ENCODE measurements around the gene PRDM16.

PRDM16 gene

GRCh38 chr1:3342960-3343359, 274.0 kb downstream of the PRDM16 start:
- no peak for ATAC-seq (ENCODE audit: insufficient read depth, low read depth)
- no peak for DNase-seq
- no peak overlapping the region for H2AFZ ChIP-seq (ENCODE audit: low read depth, low read length)

GRCh38 chr1:3344395-3344794, 275.4 kb downstream of the PRDM16 start:
- Histone ChIP-seq H3K4me1 (ENCODE audit: insufficient read depth, low read length) (no peaks in the 10 kb centered on the region), H3K9me3 (ENCODE audit: insufficient read depth, low read length, severe bottlenecking) (peaks cover 14% of the 10 kb centered on the region), H3K4me3 (ENCODE audit: low read depth in 1 of 2, low read length in 2 of 2) (no peak overlapping the region), H3K27ac (ENCODE audit: low read length) (no peak overlapping the region), H3K4me2 (ENCODE audit: insufficient read depth, low read length) (no peak overlapping the region), H3K27me3 (ENCODE audit: insufficient read depth, low read length, poor library complexity) (no peaks in the 10 kb centered on the region), H3K36me3 (ENCODE audit: insufficient read depth, low read length) (no peaks in the 10 kb centered on the region), H4K20me1 (ENCODE audit: insufficient read depth, low read length) (no peaks in the 10 kb centered on the region), H3K9ac (ENCODE audit: low read depth, low read length) (no peak overlapping the region), H2AFZ (ENCODE audit: low read depth, low read length) (no peak overlapping the region), H3K79me2 (ENCODE audit: insufficient read depth, low read length) (no peaks in the 10 kb centered on the region)
- TF ChIP-seq CTCF (IDR thresholded peaks at IDR 0.05; ENCODE audit: borderline replicate concordance, extremely low read depth, low read length, poor library complexity, severe bottlenecking) (no peak), EZH2 (IDR thresholded peaks at IDR 0.05; ENCODE audit: borderline replicate concordance, low read depth, low read length, severe bottlenecking) (no peak)
- ATAC-seq (ENCODE audit: insufficient read depth, low read depth) (no peak), DNase-seq (no peak)

More at GRCh38 chr1:3342960-3343359, 274.0 kb downstream of the PRDM16 start:
- no peak overlapping the region for H3K4me3 ChIP-seq (ENCODE audit: low read depth in 1 of 2, low read length in 2 of 2)
- H4K20me1 ChIP-seq (ENCODE audit: insufficient read depth, low read length), result no peaks in the 10 kb centered on the region
- H3K36me3 ChIP-seq (ENCODE audit: insufficient read depth, low read length), result no peaks in the 10 kb centered on the region
- no peak overlapping the region for H3K4me2 ChIP-seq (ENCODE audit: insufficient read depth, low read length)
- no peaks in the 10 kb centered on the region for H3K79me2 ChIP-seq (ENCODE audit: insufficient read depth, low read length)
- TF ChIP-seq EZH2 (IDR thresholded peaks at IDR 0.05; ENCODE audit: borderline replicate concordance, low read depth, low read length, severe bottlenecking), result no peak
- no peak for TF ChIP-seq CTCF (IDR thresholded peaks at IDR 0.05; ENCODE audit: borderline replicate concordance, extremely low read depth, low read length, poor library complexity, severe bottlenecking)
- H3K4me1 ChIP-seq (ENCODE audit: insufficient read depth, low read length), result no peaks in the 10 kb centered on the region
- no peaks in the 10 kb centered on the region for H3K27me3 ChIP-seq (ENCODE audit: insufficient read depth, low read length, poor library complexity)
- H3K9ac ChIP-seq (ENCODE audit: low read depth, low read length), result no peak overlapping the region
- H3K9me3 ChIP-seq (ENCODE audit: insufficient read depth, low read length, severe bottlenecking), result peaks cover 14% of the 10 kb centered on the region
- no peak overlapping the region for H3K27ac ChIP-seq (ENCODE audit: low read length)

- no peak for TF ChIP-seq CTCF (IDR thresholded peaks at IDR 0.05; ENCODE audit: borderline replicate concordance, extremely low read depth, low read length, poor library complexity, severe bottlenecking)
- TF ChIP-seq EZH2 (IDR thresholded peaks at IDR 0.05; ENCODE audit: borderline replicate concordance, low read depth, low read length, severe bottlenecking), result no peak
- no peak overlapping the region for H3K4me2 ChIP-seq (ENCODE audit: insufficient read depth, low read length)
- DNase-seq (no peak), ATAC-seq (ENCODE audit: insufficient read depth, low read depth) (no peak)
- H3K9ac ChIP-seq (ENCODE audit: low read depth, low read length), result no peak overlapping the region
- no peak overlapping the region for H3K27ac ChIP-seq (ENCODE audit: low read length)
- peaks cover 14% of the 10 kb centered on the region for H3K9me3 ChIP-seq (ENCODE audit: insufficient read depth, low read length, severe bottlenecking)
- H4K20me1 ChIP-seq (ENCODE audit: insufficient read depth, low read length), result no peaks in the 10 kb centered on the region; the same call in 1 of the 2 replicates
- H3K4me1 ChIP-seq (ENCODE audit: insufficient read depth, low read length), result no peaks in the 10 kb centered on the region
- no peak overlapping the region for H3K4me3 ChIP-seq (ENCODE audit: low read depth in 1 of 2, low read length in 2 of 2)
- no peaks in the 10 kb centered on the region for H3K27me3 ChIP-seq (ENCODE audit: insufficient read depth, low read length, poor library complexity)
- H3K36me3 ChIP-seq (ENCODE audit: insufficient read depth, low read length), result no peaks in the 10 kb centered on the region
- H3K79me2 ChIP-seq (ENCODE audit: insufficient read depth, low read length), result no peaks in the 10 kb centered on the region
- H2AFZ ChIP-seq (ENCODE audit: low read depth, low read length), result no peak overlapping the region
Observed at GRCh38 chr1:3345792-3346191, 276.8 kb downstream of the PRDM16 start.

- Histone ChIP-seq H3K36me3 (ENCODE audit: insufficient read depth, low read length) (no peaks in the 10 kb centered on the region), H3K27ac (ENCODE audit: low read length) (no peak overlapping the region), H3K4me2 (ENCODE audit: insufficient read depth, low read length) (no peak overlapping the region), H4K20me1 (ENCODE audit: insufficient read depth, low read length) (no peaks in the 10 kb centered on the region; the same call in 1 of the 2 replicates), H3K4me1 (ENCODE audit: insufficient read depth, low read length) (no peaks in the 10 kb centered on the region), H3K4me3 (ENCODE audit: low read depth in 1 of 2, low read length in 2 of 2) (no peak overlapping the region), H3K27me3 (ENCODE audit: insufficient read depth, low read length, poor library complexity) (no peaks in the 10 kb centered on the region), H3K9me3 (ENCODE audit: insufficient read depth, low read length, severe bottlenecking) (peaks cover 14% of the 10 kb centered on the region), H3K9ac (ENCODE audit: low read depth, low read length) (no peak overlapping the region), H2AFZ (ENCODE audit: low read depth, low read length) (no peak overlapping the region), H3K79me2 (ENCODE audit: insufficient read depth, low read length) (no peaks in the 10 kb centered on the region)
- DNase-seq (no peak), ATAC-seq (ENCODE audit: insufficient read depth, low read depth) (no peak)
- TF ChIP-seq CTCF (IDR thresholded peaks at IDR 0.05; ENCODE audit: borderline replicate concordance, extremely low read depth, low read length, poor library complexity, severe bottlenecking) (no peak), EZH2 (IDR thresholded peaks at IDR 0.05; ENCODE audit: borderline replicate concordance, low read depth, low read length, severe bottlenecking) (no peak)
Observed at GRCh38 chr1:3346478-3346877, 277.5 kb downstream of the PRDM16 start.
